ENCODE results near the gene GRID2.

- TF ChIP-seq, protein P1, sequence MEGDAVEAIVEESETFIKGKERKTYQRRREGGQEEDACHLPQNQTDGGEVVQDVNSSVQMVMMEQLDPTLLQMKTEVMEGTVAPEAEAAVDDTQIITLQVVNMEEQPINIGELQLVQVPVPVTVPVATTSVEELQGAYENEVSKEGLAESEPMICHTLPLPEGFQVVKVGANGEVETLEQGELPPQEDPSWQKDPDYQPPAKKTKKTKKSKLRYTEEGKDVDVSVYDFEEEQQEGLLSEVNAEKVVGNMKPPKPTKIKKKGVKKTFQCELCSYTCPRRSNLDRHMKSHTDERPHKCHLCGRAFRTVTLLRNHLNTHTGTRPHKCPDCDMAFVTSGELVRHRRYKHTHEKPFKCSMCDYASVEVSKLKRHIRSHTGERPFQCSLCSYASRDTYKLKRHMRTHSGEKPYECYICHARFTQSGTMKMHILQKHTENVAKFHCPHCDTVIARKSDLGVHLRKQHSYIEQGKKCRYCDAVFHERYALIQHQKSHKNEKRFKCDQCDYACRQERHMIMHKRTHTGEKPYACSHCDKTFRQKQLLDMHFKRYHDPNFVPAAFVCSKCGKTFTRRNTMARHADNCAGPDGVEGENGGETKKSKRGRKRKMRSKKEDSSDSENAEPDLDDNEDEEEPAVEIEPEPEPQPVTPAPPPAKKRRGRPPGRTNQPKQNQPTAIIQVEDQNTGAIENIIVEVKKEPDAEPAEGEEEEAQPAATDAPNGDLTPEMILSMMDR (IDR thresholded peaks at IDR 0.05), result no peak
- no peak for TF ChIP-seq POLR2A (IDR thresholded peaks at IDR 0.05)
These were observed 510.9 kb downstream of the GRID2 start for GRCh38 chr4:92814677-92815076.

Data from thyroid gland (tissue), 4 donors.